Measurements from ENCODE around the gene CATSPER1. TPM values are rescaled to one million over a fixed set of nuclear protein-coding genes. Genes with fewer than 3 reads are reported as not detected.

The CATSPER1 gene
- total RNA-seq, 2 donors from 2014 or later: not detected

DNA sequence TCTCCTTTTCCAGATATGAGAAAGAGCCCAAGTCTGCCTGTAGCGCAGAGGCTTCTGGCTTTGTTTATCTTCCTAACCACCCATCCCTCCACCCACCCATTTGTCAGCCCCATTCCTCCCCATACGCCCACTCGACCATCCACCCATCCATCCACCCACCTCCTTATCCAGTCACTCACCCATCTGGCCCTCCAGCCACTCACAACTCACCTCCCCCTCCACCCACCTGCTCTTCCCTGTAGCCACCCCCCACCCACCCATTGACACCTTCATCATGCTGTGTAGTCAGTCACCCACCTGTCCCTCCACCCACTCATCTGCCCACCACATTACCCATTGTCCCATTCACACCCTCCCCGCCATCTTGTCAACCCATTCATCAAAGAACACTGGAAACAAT, 9.0 kb downstream of the CATSPER1 start:
- Histone ChIP-seq H3K36me3 (ENCODE audit: control insufficient read depth, insufficient read depth, low read length) (no peaks in the 10 kb centered on the region), H3K9ac (ENCODE audit: extremely low read depth, low read length, poor library complexity, severe bottlenecking) (no peak overlapping the region), H3K9me3 (ENCODE audit: control insufficient read depth, low read length) (no peaks in the 10 kb centered on the region), H3K27me3 (ENCODE audit: control insufficient read depth, insufficient read depth, low read length, poor library complexity, severe bottlenecking) (no peaks in the 10 kb centered on the region), H3K4me3 (ENCODE audit: low read length) (no peak overlapping the region), H3K27ac (ENCODE audit: low read depth, low read length) (no peak overlapping the region), H3K4me1 (ENCODE audit: control insufficient read depth, insufficient read depth, low read length) (peaks cover 5% of the 10 kb centered on the region)
- Mint-ChIP-seq H3K9me3 (no peaks in the 10 kb centered on the region), H3K27ac (no peak overlapping the region), H3K27me3 (ENCODE audit: insufficient read depth) (peaks cover 10% of the 10 kb centered on the region), H3K4me1 (peaks cover 6% of the 10 kb centered on the region), H3K36me3 (ENCODE audit: low read depth) (no peaks in the 10 kb centered on the region), H3K4me3 (no peak overlapping the region)
- WGBS, 2 experiments (ENCODE audit: insufficient coverage in 1 of 2, insufficient read length in 1 of 2): 89% methylated on average over 4 of the region's 4 CpGs; no CpG with 5 or more reads in 1 of the 2 experiments
- no peak for DNase-seq
- TF ChIP-seq, protein P1, sequence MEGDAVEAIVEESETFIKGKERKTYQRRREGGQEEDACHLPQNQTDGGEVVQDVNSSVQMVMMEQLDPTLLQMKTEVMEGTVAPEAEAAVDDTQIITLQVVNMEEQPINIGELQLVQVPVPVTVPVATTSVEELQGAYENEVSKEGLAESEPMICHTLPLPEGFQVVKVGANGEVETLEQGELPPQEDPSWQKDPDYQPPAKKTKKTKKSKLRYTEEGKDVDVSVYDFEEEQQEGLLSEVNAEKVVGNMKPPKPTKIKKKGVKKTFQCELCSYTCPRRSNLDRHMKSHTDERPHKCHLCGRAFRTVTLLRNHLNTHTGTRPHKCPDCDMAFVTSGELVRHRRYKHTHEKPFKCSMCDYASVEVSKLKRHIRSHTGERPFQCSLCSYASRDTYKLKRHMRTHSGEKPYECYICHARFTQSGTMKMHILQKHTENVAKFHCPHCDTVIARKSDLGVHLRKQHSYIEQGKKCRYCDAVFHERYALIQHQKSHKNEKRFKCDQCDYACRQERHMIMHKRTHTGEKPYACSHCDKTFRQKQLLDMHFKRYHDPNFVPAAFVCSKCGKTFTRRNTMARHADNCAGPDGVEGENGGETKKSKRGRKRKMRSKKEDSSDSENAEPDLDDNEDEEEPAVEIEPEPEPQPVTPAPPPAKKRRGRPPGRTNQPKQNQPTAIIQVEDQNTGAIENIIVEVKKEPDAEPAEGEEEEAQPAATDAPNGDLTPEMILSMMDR (conservative IDR thresholded peaks at IDR 0.05): no peak

DNA sequence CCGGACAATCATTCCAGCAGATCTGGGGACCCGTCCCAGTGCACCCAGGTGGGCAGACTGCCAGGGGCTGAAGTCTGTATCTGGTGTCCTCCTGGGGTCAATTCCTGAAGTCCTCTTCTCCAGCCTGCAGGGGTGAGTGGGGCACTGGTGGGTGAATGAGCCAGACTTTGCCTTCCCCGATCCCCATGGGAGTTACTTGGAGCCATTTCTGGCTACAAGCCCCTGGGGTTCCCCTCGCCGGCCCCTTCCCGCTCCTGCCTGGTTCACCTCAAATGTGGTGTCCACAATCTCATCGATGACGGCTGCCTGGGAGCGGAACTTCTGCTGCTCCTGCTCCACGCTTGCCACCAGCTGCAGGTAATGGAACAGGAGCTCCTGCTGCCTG, 9.5 kb downstream of the CATSPER1 start:
- H3K9me3 ChIP-seq (ENCODE audit: control insufficient read depth, low read length): no peaks in the 10 kb centered on the region
- peaks cover 6% of the 10 kb centered on the region for H3K4me1 Mint-ChIP-seq
- 94 to 95% methylated on average over 4 to 10 of the region's 10 CpGs for WGBS, 2 experiments (ENCODE audit: insufficient coverage in 1 of 2, insufficient read length in 1 of 2)
- no peaks in the 10 kb centered on the region for H3K36me3 Mint-ChIP-seq (ENCODE audit: low read depth)
- H3K36me3 ChIP-seq (ENCODE audit: control insufficient read depth, insufficient read depth, low read length): no peaks in the 10 kb centered on the region
- H3K4me1 ChIP-seq (ENCODE audit: control insufficient read depth, insufficient read depth, low read length): peaks cover 5% of the 10 kb centered on the region
- peaks cover 10% of the 10 kb centered on the region for H3K27me3 Mint-ChIP-seq (ENCODE audit: insufficient read depth)
- no peak overlapping the region for H3K27ac ChIP-seq (ENCODE audit: low read depth, low read length)
- no peaks in the 10 kb centered on the region for H3K9me3 Mint-ChIP-seq
- no peak for DNase-seq
- no peak overlapping the region for H3K4me3 ChIP-seq (ENCODE audit: low read length)
- H3K9ac ChIP-seq (ENCODE audit: extremely low read depth, low read length, poor library complexity, severe bottlenecking): no peak overlapping the region
- no peaks in the 10 kb centered on the region for H3K27me3 ChIP-seq (ENCODE audit: control insufficient read depth, insufficient read depth, low read length, poor library complexity, severe bottlenecking)
- no peak overlapping the region for H3K4me3 Mint-ChIP-seq
- TF ChIP-seq, protein P1 (conservative IDR thresholded peaks at IDR 0.05): no peak
- H3K27ac Mint-ChIP-seq: no peak overlapping the region

DNA sequence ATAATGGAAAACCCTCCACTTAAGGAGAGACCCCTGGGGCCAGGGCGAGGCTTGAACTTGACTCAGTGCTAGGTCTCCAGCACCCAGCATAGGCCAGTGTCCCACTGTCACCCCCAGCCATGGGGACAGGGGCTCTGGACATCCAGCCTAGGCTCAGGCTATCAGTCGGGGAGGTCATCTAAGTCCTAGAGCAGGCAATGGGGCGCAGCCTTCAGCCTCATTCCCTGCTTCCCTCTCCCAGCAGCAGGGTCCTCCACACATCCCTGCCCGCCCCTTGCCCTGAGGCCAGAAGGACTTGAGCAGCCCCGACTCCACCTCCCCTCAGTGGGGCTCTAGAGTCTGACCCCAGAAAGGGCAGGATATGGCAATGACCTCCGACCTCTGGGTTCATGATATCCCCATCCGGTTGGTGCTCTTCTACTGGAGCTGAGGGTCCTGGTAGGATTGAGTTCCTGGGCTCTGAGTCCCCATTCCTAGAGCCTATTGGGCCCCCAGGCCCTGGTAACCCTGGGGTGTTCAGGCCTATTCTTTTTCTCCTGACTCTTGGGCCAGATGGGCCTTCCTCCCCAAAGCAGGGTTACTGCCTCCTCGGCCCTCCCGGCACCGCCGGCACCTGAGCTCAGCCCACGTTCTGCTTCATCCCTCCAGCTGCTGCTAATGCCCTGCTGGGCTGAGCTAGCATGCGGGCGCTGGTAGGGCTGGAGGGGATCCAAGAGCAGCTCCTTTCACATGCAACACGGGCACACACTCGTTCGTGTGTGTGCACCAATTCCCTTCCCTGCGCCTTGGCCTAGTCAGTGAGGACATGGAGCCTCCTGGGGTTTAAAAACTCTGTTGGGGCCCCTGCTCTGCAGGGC, 10.1 kb downstream of the CATSPER1 start:
- no peak for DNase-seq
- Mint-ChIP-seq H3K36me3 (ENCODE audit: low read depth) (no peaks in the 10 kb centered on the region), H3K27me3 (ENCODE audit: insufficient read depth) (peaks cover 11% of the 10 kb centered on the region), H3K4me3 (no peak overlapping the region), H3K4me1 (peaks cover 6% of the 10 kb centered on the region), H3K9me3 (no peaks in the 10 kb centered on the region), H3K27ac (no peak overlapping the region)
- Histone ChIP-seq H3K4me3 (ENCODE audit: low read length) (no peak overlapping the region), H3K4me1 (ENCODE audit: control insufficient read depth, insufficient read depth, low read length) (peaks cover 5% of the 10 kb centered on the region), H3K9me3 (ENCODE audit: control insufficient read depth, low read length) (no peaks in the 10 kb centered on the region), H3K9ac (ENCODE audit: extremely low read depth, low read length, poor library complexity, severe bottlenecking) (no peak overlapping the region), H3K27me3 (ENCODE audit: control insufficient read depth, insufficient read depth, low read length, poor library complexity, severe bottlenecking) (no peaks in the 10 kb centered on the region), H3K27ac (ENCODE audit: low read depth, low read length) (no peak overlapping the region), H3K36me3 (ENCODE audit: control insufficient read depth, insufficient read depth, low read length) (no peaks in the 10 kb centered on the region)
- 87 to 89% methylated on average over 13 to 18 of the region's 18 CpGs for WGBS, 2 experiments (ENCODE audit: insufficient coverage in 1 of 2, insufficient read length in 1 of 2)
- TF ChIP-seq, protein P1 (conservative IDR thresholded peaks at IDR 0.05): no peak
